Cardiac muscle cell (in vitro differentiated cells and primary cell): ENCODE results near the gene RTTN. TPM values are rescaled to one million over a fixed set of nuclear protein-coding genes. Genes with fewer than 3 reads are reported as not detected.

ENCODE experiments used
- DNase-seq, 2 donors: peaks; one replicate each; pipeline versions ENCODE4 v3.0.0 to v3.0.0-alpha.2; 2010 to 2017; ENCODE audit warnings: low read depth in 1 of 2, low spot score in 1 of 2
- H3K27ac ChIP-seq: fragments of 200-600 bp; sonication (generic); 2 replicates; pipeline ENCODE4 v1.5.1; 2016
- H3K27me3 ChIP-seq: fragments of 200-600 bp; sonication (generic); 2 replicates; pipeline ENCODE4 v1.6.0; 2016; ENCODE audit warnings: control low read depth
- H3K36me3 ChIP-seq: fragments of 200-600 bp; sonication (generic); 2 replicates; pipeline ENCODE4 v1.5.1; 2016; ENCODE audit warnings: control low read depth
- H3K4me1 ChIP-seq: fragments of 200-600 bp; sonication (generic); 2 replicates; pipeline ENCODE4 v1.8.1; 2017; ENCODE audit warnings: low read depth, mild to moderate bottlenecking, mixed run types
- H3K4me3 ChIP-seq: fragments of 200-600 bp; sonication (generic); 2 replicates; pipeline ENCODE4 v1.5.1; 2016; ENCODE audit warnings: mild to moderate bottlenecking
- H3K9me3 ChIP-seq: fragments of 200-600 bp; sonication (generic); 2 replicates; pipeline ENCODE4 v1.5.1; 2017; ENCODE audit warnings: low read depth, mild to moderate bottlenecking, control low read depth
- CTCF ChIP-seq: IDR thresholded peaks from 2 replicates; pipeline ENCODE4 v1.5.1; 2012; ENCODE audit warnings: low read depth, mild to moderate bottlenecking, low read length
- polyA plus RNA-seq: library from polyadenylated mRNA; unstranded; fragments of >200 nt; fragmentation: Nextera tagmentation; extraction: Ambion mirVana; gene quantifications from 2 replicates; pipeline ENCODE4 v1.2.1, GENCODE V29; 2016
- total RNA-seq: library from RNA; depleted of rRNA; stranded (reverse); fragments of >200 nt; gene quantifications from 2 replicates; pipeline ENCODE4 v1.2.3, GENCODE V29; 2016

Gene RTTN
- total and polyA plus RNA-seq, 2 experiments from 2014 or later: 4.7 to 21.7 TPM

GRCh38 chr18:70036168-70036567 is 169.3 kb downstream of the RTTN start:
- Histone ChIP-seq H3K36me3 (no peaks in the 10 kb centered on the region), H3K4me1 (no peaks in the 10 kb centered on the region), H3K9me3 (no peaks in the 10 kb centered on the region), H3K27me3 (no peaks in the 10 kb centered on the region), H3K27ac (no peak overlapping the region), H3K4me3 (no peak overlapping the region)
- no peak for TF ChIP-seq CTCF
- DNase-seq: no peak

GRCh38 chr18:70031221-70031620 is 174.3 kb downstream of the RTTN start:
- Histone ChIP-seq H3K4me3 (no peak overlapping the region), H3K9me3 (no peaks in the 10 kb centered on the region), H3K27ac (no peak overlapping the region), H3K4me1 (no peaks in the 10 kb centered on the region), H3K36me3 (peaks cover 9% of the 10 kb centered on the region), H3K27me3 (no peaks in the 10 kb centered on the region)
- no peak for DNase-seq
- no peak for TF ChIP-seq CTCF

GRCh38 chr18:70030728-70031127 is 174.8 kb downstream of the RTTN start:
- Histone ChIP-seq H3K36me3 (peaks cover 9% of the 10 kb centered on the region), H3K9me3 (no peaks in the 10 kb centered on the region), H3K27ac (no peak overlapping the region), H3K4me3 (no peak overlapping the region), H3K4me1 (no peaks in the 10 kb centered on the region), H3K27me3 (no peaks in the 10 kb centered on the region)
- no peak for DNase-seq
- TF ChIP-seq CTCF: no peak

- no peak overlapping the region for H3K4me3 ChIP-seq
- no peak for TF ChIP-seq CTCF
- no peaks in the 10 kb centered on the region for H3K4me1 ChIP-seq
- no peak overlapping the region for H3K27ac ChIP-seq
- H3K9me3 ChIP-seq: no peaks in the 10 kb centered on the region
- no peaks in the 10 kb centered on the region for H3K27me3 ChIP-seq
- peaks cover 9% of the 10 kb centered on the region for H3K36me3 ChIP-seq
- DNase-seq: no peak
Measured at GRCh38 chr18:70029163-70029562, 176.3 kb downstream of the RTTN start.

- Histone ChIP-seq H3K36me3 (peaks cover 9% of the 10 kb centered on the region), H3K27me3 (no peaks in the 10 kb centered on the region), H3K4me3 (no peak overlapping the region), H3K4me1 (no peaks in the 10 kb centered on the region), H3K9me3 (no peaks in the 10 kb centered on the region), H3K27ac (no peak overlapping the region)
- no peak for TF ChIP-seq CTCF
- no peak for DNase-seq
Measured at GRCh38 chr18:70028734-70029133, 176.8 kb downstream of the RTTN start.

GRCh38 chr18:70028084-70028483 is 177.4 kb downstream of the RTTN start:
- peaks cover 9% of the 10 kb centered on the region for H3K36me3 ChIP-seq
- no peak for DNase-seq

More at GRCh38 chr18:70028084-70028483, 177.4 kb downstream of the RTTN start:
- Histone ChIP-seq H3K9me3 (no peaks in the 10 kb centered on the region), H3K4me3 (no peak overlapping the region), H3K4me1 (no peaks in the 10 kb centered on the region), H3K27me3 (no peaks in the 10 kb centered on the region), H3K27ac (no peak overlapping the region)
- TF ChIP-seq CTCF: no peak
